Stomach (tissue), 9 donors: ENCODE data around the gene GCNT2. TPM values are rescaled to one million over a fixed set of nuclear protein-coding genes. Genes with fewer than 3 reads are reported as not detected.
"Not testable (repeated sequence)": the region's sequence is repeated elsewhere in the genome, so short reads cannot be mapped to it uniquely, and the experiment has no call there.

Experiments used
- DNase-seq, 2 donors: peaks; one replicate each; pipeline versions ENCODE4 v3.0.0 to v3.0.0-alpha.2; 2013 to 2019
- H3K27ac ChIP-seq, 5 donors: fragments of 200-600 bp in 4 of 5; sonication (generic) in 4 of 5; one replicate each; pipeline ENCODE4 v1.5.1; 2013 to 2019; ENCODE audit warnings: mild to moderate bottlenecking in 1 of 5, moderate library complexity in 1 of 5
- H3K27me3 ChIP-seq, 3 donors: fragments of 200-600 bp; sonication (generic); one replicate each; pipeline ENCODE4 v1.5.1; 2017 to 2019; ENCODE audit warnings: mixed run types in 1 of 3
- H3K36me3 ChIP-seq, 4 donors: fragments of 200-600 bp; sonication (generic); 1 replicate in 3 of 4; 2 replicates in 1 of 4; pipeline ENCODE4 v1.5.1; 2016 to 2019
- H3K4me1 ChIP-seq, 4 donors: fragments of 200-600 bp; sonication (generic); one replicate each; pipeline ENCODE4 v1.5.1; 2016 to 2019
- H3K4me3 ChIP-seq, 4 donors: fragments of 200-600 bp; sonication (generic) in 3 of 4; one replicate each; pipeline ENCODE4 v1.5.1; 2016 to 2019; ENCODE audit warnings: mild to moderate bottlenecking in 1 of 4
- H3K9me3 ChIP-seq, 4 donors: fragments of 200-600 bp; sonication (generic); one replicate each; pipeline ENCODE4 v1.5.1; 2016 to 2019
- CTCF ChIP-seq, 7 experiments: fragments of 450-650 bp in 4 of 7; fragments of 200-600 bp in 3 of 7; sonication (generic) in 3 of 7; IDR thresholded peaks; one replicate each; pipeline ENCODE4 v1.5.1; 2016 to 2019; ENCODE audit warnings: antibody characterized with exemption in 7 of 7, control low read depth in 2 of 7, mild to moderate bottlenecking in 1 of 7
- EP300 ChIP-seq: sonication (generic); formaldehyde crosslinking; IDR thresholded peaks from one replicate; pipeline ENCODE4 v1.6.1; 2017; ENCODE audit warnings: antibody characterized with exemption
- POLR2A ChIP-seq, 4 donors: fragments of 450-650 bp; IDR thresholded peaks; one replicate each; pipeline ENCODE4 v1.6.1; 2016; ENCODE audit warnings: antibody characterized with exemption in 4 of 4, control low read depth in 2 of 4, mild to moderate bottlenecking in 1 of 4, moderate library complexity in 1 of 4
- POLR2AphosphoS5 ChIP-seq, 3 donors: sonication (generic); formaldehyde crosslinking; IDR thresholded peaks; one replicate each; pipeline ENCODE4 v1.6.1; 2016; ENCODE audit warnings: antibody characterized with exemption in 3 of 3
- WGBS, 5 donors: extraction: QIAGEN DNeasy Blood & Tissue Kit in 3 of 5; methylation state at CpG; one replicate each; pipeline versions ENCODE4 v1.1.5 to v1.1.7; 2013 to 2018; 5-methylcytosine and 5-hydroxymethylcytosine counted together
- intact Hi-C: fragments of 100-400 bp; cut with DNase I; formaldehyde crosslinking; loops from one replicate; pipeline ENCODE4 v1.15.1; 2023; ENCODE audit warnings: low total_unique reads
- polyA plus RNA-seq, 3 donors: library from polyadenylated mRNA; stranded (reverse); fragments of 200-250 nt; gene quantifications; one replicate each; pipeline ENCODE4 v1.2.3, GENCODE V29; 2013
- total RNA-seq, 5 donors: library from RNA; depleted of rRNA; stranded (reverse); fragments of >200 nt; gene quantifications; one replicate each; pipeline versions ENCODE4 v1.1.0 to v1.2.3, GENCODE V29; 2014 to 2016
- donor health status: healthy with polysubstance abuse.
- donor health status: Bipolar disorder and iron deficiency.
- donor health status: healthy.

Gene GCNT2
- total and polyA plus RNA-seq, 8 donors = 4.5 to 132 (median 29.7) TPM

- DNase-seq = peak in 1 of 2 donors; percentile 26
- WGBS, 5 donors = 51 to 68% (median 52%) methylated on average over 7 of the region's 7 CpGs
- Histone ChIP-seq H3K4me3 (no peak overlapping the region), H3K27me3 (no peaks in the 10 kb centered on the region), H3K27ac (peak overlapping the region in 2 of 5 donors; percentile 15 to 40), H3K4me1 (peaks cover 24 to 57% (median 42%) of the 10 kb centered on the region in 4 donors), H3K36me3 (no peaks in the 10 kb centered on the region), H3K9me3 (no peaks in the 10 kb centered on the region)
- TF ChIP-seq EP300 (no peak), POLR2AphosphoS5 (IDR thresholded peaks at IDR 0.05) (no peak), POLR2A (IDR thresholded peaks at IDR 0.05) (no peak), CTCF (IDR thresholded peaks at IDR 0.05) (no peak)
- intact Hi-C loops = no loop called here
These were observed 59.4 kb downstream of the GCNT2 start for GRCh38 chr6:10580570-10580969.

GRCh38 chr6:10581402-10581801 is 60.3 kb downstream of the GCNT2 start:
- DNase-seq = peak in 1 of 2 donors; percentile 71
- WGBS, 5 donors = 21 to 49% (median 29%) methylated on average over 4 of the region's 4 CpGs

GRCh38 chr6:10582774-10583508 is 61.8 kb downstream of the GCNT2 start:
- peak overlapping the region; percentile 52 to 85 (median 74) for H3K27ac ChIP-seq
- H3K9me3 ChIP-seq = no peaks in the 10 kb centered on the region
- no peak overlapping the region for H3K4me3 ChIP-seq
- DNase-seq = peak; percentile 67 to 83
- H3K4me1 ChIP-seq = peaks cover 45 to 81% (median 61%) of the 10 kb centered on the region in 4 donors
- intact Hi-C loops = no loop called here
- no peaks in the 10 kb centered on the region for H3K36me3 ChIP-seq
- TF ChIP-seq EP300 (no peak), CTCF (IDR thresholded peaks at IDR 0.05) (no peak), POLR2A (IDR thresholded peaks at IDR 0.05) (no peak), POLR2AphosphoS5 (IDR thresholded peaks at IDR 0.05) (no peak)
- 28 to 55% (median 43%) methylated on average over 9 to 10 of the region's 10 CpGs for WGBS, 5 donors
- H3K27me3 ChIP-seq = no peaks in the 10 kb centered on the region

More at GRCh38 chr6:10581402-10581801, 60.3 kb downstream of the GCNT2 start:
- H3K9me3 ChIP-seq, H3K36me3 ChIP-seq, H3K27me3 ChIP-seq, intact Hi-C loops, H3K4me3 ChIP-seq: not testable (repeated sequence)
- peak overlapping the region in 4 of 5 donors; percentile 15 to 42 (median 32) for H3K27ac ChIP-seq
- peaks cover 31 to 66% (median 50%) of the 10 kb centered on the region in 4 donors for H3K4me1 ChIP-seq

- Histone ChIP-seq H3K27me3 (no peaks in the 10 kb centered on the region), H3K4me1 (peaks cover 49 to 87% (median 63%) of the 10 kb centered on the region in 4 donors), H3K9me3 (no peaks in the 10 kb centered on the region), H3K36me3 (no peaks in the 10 kb centered on the region), H3K4me3 (no peak overlapping the region), H3K27ac (peak overlapping the region; percentile 52 to 85 (median 74))
- 23 to 43% (median 34%) methylated on average over 3 of the region's 3 CpGs for WGBS, 5 donors
- intact Hi-C loops = no loop called here
- no peak for TF ChIP-seq CTCF (IDR thresholded peaks at IDR 0.05)
- peak in 1 of 3 donors; percentile 24 for TF ChIP-seq POLR2AphosphoS5 (IDR thresholded peaks at IDR 0.05)
- no peak for TF ChIP-seq POLR2A (IDR thresholded peaks at IDR 0.05)
- no peak for TF ChIP-seq EP300
- DNase-seq = peak in 1 of 2 donors; percentile 47
These were observed 62.4 kb downstream of the GCNT2 start for GRCh38 chr6:10583509-10583901.

GRCh38 chr6:10584607-10585006 is 63.5 kb downstream of the GCNT2 start:
- Histone ChIP-seq H3K9me3 (no peaks in the 10 kb centered on the region), H3K36me3 (no peaks in the 10 kb centered on the region), H3K27ac (peak overlapping the region; percentile 1 to 80 (median 63)), H3K4me3 (no peak overlapping the region), H3K4me1 (peaks cover 49 to 92% (median 68%) of the 10 kb centered on the region in 4 donors), H3K27me3 (no peaks in the 10 kb centered on the region)
- TF ChIP-seq POLR2A (IDR thresholded peaks at IDR 0.05) (no peak), EP300 (no peak), POLR2AphosphoS5 (IDR thresholded peaks at IDR 0.05) (no peak), CTCF (IDR thresholded peaks at IDR 0.05) (no peak)
- no peak for DNase-seq
- intact Hi-C loops = no loop called here
- WGBS, 5 donors = 76 to 86% (median 79%) methylated on average over 3 of the region's 3 CpGs
